SK-N-MC (cell line): Measurements from ENCODE around the gene SLC9A5.

Experiments
- EZH2 ChIP-seq: fragments of 200-600 bp; sonication (generic); IDR thresholded peaks from one replicate; pipeline ENCODE4 v1.6.1; 2017; ENCODE audit warnings: antibody characterized with exemption
- POLR2AphosphoS5 ChIP-seq: IDR thresholded peaks from 2 replicates; pipeline ENCODE4 v1.6.1; 2012; ENCODE audit warnings: mild to moderate bottlenecking, low read depth, low read length, borderline replicate concordance

DNA sequence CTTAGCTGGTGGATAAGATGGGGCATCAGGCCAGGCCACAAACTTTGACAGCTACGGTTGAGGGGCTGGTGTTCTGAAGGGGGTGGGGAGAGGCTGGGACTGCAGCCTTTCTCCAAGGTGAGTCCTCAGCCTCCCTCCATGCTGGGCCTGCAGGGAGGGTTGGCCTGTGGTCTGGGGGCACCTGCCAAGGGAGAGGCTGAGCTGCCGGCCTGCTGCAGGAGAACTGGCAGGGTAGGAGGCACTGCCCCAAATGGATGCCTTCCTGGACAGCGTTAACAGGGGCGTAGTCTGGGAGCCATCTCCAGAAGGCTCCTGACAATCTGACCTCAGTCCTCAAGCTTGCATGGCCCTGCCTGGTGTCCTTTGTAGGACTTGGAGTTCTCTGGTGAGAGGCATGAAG lies 44.7 kb upstream of the SLC9A5 start:
- TF ChIP-seq EZH2: no peak
- TF ChIP-seq POLR2AphosphoS5: no peak
